ENCODE data around the gene POLR3E. TPM values are rescaled to one million over a fixed set of nuclear protein-coding genes. Genes with fewer than 3 reads are reported as not detected.
A peak's percentile ranks its signal among the peaks of the same experiment; 100 is the strongest.
"Not testable (repeated sequence)": the region's sequence is repeated elsewhere in the genome, so short reads cannot be mapped to it uniquely, and the experiment has no call there.

POLR3E gene
- total RNA-seq, 2 donors from 2014 or later, result 37.0 to 44.8 TPM

DNA sequence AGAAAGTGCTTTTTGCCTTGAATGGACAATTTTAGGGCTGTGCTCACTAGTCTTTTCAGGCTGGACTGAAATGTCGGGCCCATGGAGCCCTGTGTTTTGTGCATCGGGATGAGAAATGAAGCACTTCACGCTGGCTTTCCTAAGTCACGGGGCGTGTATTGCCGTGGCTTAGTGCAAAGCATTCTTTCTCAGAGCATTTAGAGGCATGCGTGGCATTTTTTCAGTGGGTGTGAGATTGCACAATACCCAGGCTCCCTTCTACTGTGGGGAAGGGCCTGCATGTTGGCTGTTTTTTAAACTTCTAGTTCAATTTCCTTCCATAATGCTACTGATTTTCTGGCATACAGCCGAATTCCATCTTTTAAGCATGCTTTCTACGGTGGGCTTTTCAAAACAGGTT lies 12.6 kb upstream of the POLR3E start:
- intact Hi-C loops (cut with DNase I, micrococcal nuclease), result no loop called here
- ATAC-seq (no peak), DNase-seq (no peak)

DNA sequence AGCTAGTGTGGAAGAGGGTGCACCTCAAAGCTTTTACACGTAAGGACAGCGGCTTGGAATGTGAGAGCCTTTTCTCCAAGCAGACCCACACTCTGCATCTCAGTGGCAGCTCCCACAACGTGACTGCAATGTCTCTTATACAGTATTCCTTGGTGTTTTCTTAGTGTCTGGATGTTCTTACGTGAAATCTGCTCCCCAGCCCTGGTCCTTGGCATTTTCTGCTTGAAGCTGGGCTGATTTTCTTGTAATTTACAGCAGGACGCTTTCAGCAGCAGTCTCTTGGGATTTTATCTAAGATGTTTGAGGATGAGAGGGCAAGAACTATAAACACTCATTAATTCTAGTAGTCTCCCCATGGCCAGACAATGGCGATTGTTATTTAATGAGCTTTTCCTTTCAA lies 12.1 kb upstream of the POLR3E start:
- no peak for DNase-seq
- no peak for ATAC-seq
- intact Hi-C loops (cut with DNase I, micrococcal nuclease), result no loop called here

DNA sequence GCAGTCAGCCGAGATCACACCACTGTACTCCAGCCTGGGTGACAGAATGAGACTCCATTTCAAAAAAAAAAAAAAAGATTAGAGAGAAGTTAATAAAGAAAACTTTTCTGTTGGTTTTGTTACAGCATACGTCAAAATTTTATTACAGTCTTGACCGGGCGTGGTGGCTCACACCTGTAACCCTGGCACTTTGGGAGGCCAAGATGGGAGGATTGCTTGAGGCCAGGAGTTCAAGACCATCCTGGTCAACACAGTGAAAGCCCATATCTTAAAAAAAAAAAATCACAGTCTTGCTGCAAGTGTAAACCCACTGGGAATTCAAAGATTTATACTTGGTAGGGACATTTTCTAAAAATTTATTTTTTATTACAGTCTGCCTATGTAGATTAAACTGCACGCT lies 6.2 kb upstream of the POLR3E start:
- intact Hi-C loops (cut with DNase I, micrococcal nuclease), result loop anchor here in 1 of 2 donors (10.0 kb wide), 1 partner anchor 86 kb away; the partner anchor contains the start of gene EEF2K
- DNase-seq (no peak), ATAC-seq (no peak)

DNA sequence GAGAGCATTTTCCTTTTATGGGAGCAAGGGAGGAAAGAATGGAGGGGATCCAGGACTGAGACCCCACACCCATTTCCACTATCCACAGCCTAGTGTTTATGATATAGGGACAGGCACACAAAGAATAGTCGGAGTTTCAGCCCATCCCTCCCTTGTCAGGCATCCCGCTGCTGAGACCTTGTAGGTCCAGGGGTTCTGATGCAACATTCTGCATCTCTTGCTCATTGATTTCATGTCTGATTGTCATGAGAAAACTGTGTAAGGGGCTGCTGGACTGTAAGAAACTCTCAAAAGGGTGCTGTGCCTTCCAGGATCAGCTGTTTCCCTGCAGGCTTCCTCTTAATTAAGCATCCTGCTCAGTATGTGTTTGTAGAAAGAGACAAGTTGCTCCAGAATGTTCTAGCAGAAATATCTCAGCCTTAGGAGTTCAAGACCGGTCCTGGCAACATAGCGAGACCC lies 5.3 kb upstream of the POLR3E start:
- no peak for ATAC-seq
- no peak for DNase-seq
- intact Hi-C loops (cut with DNase I, micrococcal nuclease), result loop anchor here in 1 of 2 donors (10.0 kb wide), 1 partner anchor 87 kb away; the partner anchor contains the start of gene EEF2K

DNA sequence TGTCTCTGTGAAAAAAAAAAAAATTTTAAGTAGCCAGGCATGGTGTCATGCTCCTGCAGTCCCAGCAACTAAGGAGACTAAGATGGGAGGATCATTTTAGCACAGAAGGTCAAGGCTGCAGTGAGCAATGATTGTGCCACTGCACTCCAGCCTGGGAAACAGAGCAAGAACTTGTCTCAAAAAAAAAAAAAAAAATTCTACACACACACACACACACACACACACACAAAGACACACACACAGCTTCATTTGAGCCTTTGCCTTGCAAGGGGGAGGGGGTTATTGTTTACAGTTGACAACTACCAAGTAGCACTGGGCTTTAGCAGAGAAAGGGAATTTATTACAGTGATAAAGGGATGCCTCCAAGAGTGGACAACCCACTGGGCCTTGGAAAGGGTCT lies 4.9 kb upstream of the POLR3E start:
- intact Hi-C loops (cut with DNase I, micrococcal nuclease), result loop anchor here in 1 of 2 donors (10.0 kb wide), 1 partner anchor 88 kb away; the partner anchor contains the start of gene EEF2K
- ATAC-seq (no peak), DNase-seq (no peak)

DNA sequence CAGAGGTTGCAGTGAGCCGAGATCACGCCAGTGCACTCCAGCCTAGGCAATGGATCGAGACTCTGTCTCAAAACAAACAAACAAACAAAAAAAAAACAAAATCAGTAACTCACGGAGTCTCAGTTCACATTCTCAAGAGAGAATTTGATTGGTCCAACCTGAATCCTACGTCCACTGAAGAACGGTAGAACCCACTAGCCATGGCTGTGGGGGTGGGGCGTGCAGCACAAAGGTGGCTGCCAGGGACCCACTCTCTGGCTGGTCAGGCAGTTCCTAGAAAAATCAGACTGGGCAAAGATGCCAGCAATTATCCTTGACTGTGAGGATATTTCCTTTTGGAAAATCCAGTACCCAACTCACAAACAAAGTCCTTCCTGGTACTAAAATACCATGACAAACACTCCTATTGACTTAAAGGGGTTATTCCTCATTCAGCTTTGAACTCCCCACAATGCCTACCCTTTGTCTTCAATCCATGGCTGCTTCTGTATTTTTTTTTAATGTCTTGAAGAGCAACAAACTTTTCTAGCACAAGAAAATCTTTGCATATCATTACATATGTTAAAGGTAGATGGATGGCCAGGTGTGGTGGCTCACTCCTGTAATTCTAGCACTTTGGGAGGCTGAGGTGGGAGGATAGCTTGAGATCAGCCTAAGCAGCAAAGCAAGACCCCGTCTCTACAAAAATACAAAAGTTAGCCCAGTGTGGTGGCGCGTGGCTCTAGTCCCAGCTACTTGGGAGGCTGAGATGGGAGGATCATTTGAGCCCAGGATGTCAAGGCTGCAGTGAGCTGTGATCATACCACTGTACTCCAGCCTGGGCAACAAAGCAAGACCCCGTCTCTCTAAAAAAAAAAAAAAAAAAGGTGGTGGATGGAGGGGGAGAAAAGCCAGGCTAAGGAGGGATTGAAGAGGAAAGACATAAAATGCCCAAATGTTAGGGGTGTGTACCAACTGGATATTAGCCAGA lies 3.8 kb upstream of the POLR3E start:
- no peak for ATAC-seq
- intact Hi-C loops (cut with DNase I, micrococcal nuclease), result loop anchor here in 1 of 2 donors (10.0 kb wide), 1 partner anchor 89 kb away; the partner anchor contains the start of gene EEF2K
- DNase-seq, result no peak

- intact Hi-C loops (cut with DNase I, micrococcal nuclease), result loop anchor here (5.0 to 10.0 kb wide), 3 partner anchors 92 to 289 kb away; partner anchors contain the start of genes EEF2K (in 1 of the 2) and MOSMO (in 1 of the 2)
- DNase-seq, result no peak
- ATAC-seq, result no peak
These were observed 740 bp upstream of the POLR3E start for GRCh38 chr16:22296225-22297113.

DNA sequence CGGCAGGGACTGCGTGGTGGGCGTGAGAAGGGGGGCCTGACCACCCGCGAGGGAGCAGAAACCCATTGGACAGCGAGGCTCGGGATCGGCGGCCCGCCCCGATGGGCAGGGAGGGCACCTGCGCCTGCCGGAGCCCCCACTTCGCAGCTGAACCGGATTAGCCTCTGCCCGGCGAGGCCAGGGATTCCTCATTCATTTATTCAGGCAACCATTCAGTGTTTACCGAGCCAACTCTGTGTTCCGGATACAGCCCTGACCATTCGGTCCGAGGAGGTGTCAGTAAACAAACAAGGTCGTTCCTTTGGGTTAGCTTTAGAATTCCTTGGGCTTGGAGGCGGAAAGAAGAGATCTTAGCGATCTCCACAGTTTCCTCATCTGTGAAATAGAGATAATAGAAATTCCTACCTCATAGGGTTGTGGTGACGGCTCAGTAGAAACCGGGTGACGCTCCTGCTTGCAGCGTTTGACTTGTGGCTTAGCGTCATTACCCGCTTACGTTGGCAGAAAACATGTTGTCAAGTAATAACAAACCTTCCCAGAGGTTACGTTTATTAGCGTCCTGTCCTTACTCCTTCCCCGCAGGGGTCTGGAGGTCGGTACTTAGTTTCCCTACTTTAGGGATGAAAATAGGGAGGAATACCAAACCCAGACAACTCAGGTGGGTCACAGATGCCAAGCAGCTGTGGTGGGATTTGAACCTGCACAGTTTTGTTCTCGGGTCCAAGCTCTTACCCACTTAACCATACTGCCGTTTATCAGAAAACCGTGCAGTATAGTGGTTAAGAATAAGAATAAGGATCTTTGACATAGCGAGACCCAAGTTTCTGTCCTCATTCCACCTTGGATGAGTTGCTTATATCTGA lies 893 bp downstream of the POLR3E start:
- DNase-seq (peak; percentile 54 to 55), ATAC-seq (peak; percentile 32)
- intact Hi-C loops (cut with DNase I, micrococcal nuclease), result loop anchor here (5.0 to 10.0 kb wide), 3 partner anchors 93 to 291 kb away; partner anchors contain the start of genes EEF2K (in 1 of the 2) and MOSMO (in 1 of the 2)

- intact Hi-C loops (cut with DNase I, micrococcal nuclease), result loop anchor here (5.0 to 10.0 kb wide), 3 partner anchors 94 to 292 kb away; partner anchors contain the start of genes EEF2K (in 1 of the 2) and MOSMO (in 1 of the 2)
- no peak for ATAC-seq
These were observed 1.8 kb downstream of the POLR3E start for GRCh38 chr16:22299036-22299435.

GRCh38 chr16:22300427-22301071 lies 3.3 kb downstream of the POLR3E start:
- DNase-seq, result peak; percentile 68 to 75
- peak; percentile 29 for ATAC-seq
- intact Hi-C loops (cut with DNase I, micrococcal nuclease), result no loop called here

More at GRCh38 chr16:22299036-22299435, 1.8 kb downstream of the POLR3E start:
- no peak for DNase-seq

DNA sequence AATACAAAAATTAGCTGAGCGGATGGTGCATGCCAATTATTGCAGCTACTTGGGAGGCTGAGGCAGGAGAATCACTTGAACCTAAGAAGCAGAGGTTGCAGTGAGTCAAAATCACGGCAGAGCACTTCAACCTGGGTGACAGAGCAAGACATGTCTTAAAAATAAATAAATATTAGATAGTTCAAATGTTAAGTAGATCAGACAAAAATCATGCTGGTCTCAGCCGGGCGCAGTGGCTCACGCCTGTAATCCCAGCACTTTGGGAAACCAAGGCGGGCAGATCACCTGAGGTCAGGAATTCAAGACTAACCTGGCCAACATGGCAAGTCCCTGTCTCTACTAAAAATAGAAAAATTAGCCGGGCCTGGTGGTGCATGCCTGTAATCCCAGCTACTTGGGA lies 4.2 kb downstream of the POLR3E start:
- intact Hi-C loops (cut with DNase I, micrococcal nuclease); ATAC-seq; DNase-seq: not testable (repeated sequence)

DNA sequence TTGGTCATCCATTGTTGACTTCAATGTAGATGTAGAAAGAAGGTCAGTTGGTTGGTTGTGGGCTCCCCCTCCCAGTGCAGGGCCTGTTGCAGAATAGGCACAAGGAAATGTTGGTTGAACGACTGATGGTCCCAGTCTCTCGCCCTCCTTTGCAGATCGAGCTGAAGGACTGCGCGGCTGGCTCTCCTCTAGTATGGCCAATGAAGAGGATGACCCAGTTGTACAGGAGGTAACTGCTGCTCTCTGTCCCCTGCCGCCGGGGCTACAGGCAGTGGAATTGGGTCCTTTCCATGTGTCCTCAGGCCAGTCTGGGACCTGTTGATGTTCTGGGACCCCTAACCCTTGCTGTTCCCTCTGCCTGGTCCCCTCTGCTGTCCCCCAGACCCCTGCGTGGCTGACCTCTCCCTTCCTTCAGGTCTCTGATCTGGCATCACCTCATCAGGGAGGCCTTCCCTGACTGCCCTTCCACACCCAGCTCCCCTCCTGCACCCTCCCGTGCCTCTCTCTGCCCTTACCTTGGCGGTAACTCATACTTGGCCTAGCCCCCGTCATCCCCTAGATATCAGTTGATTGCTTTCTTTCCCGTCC lies 5.7 kb downstream of the POLR3E start:
- intact Hi-C loops (cut with DNase I, micrococcal nuclease), result no loop called here
- ATAC-seq (no peak), DNase-seq (no peak)

- DNase-seq, result no peak
- no peak for ATAC-seq
- intact Hi-C loops (cut with DNase I, micrococcal nuclease), result no loop called here
These were observed 7.2 kb downstream of the POLR3E start for GRCh38 chr16:22304411-22304810.

DNA sequence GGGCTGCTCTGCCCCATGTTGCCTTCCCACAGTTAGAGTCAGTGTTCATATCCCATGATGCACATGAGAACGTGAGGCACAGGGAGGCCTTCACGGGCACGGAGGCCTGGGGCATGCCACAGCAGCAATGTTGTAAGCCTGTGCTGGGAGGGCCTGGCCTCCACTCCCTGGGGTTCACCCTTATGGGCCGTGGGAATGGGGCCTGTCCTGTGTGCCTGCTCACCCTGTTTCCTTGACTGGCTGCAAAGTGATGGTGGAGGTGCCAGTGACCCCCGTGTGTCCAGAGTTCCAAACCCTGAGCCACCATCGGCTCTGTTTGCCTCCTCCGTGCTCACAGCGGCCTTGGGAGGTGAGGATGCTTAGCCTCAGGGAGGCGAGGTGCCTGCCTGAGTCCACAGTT lies 9.6 kb downstream of the POLR3E start:
- DNase-seq, result no peak
- ATAC-seq, result no peak
- intact Hi-C loops (cut with DNase I, micrococcal nuclease), result no loop called here

GRCh38 chr16:22307838-22308237 lies 10.6 kb downstream of the POLR3E start:
- intact Hi-C loops (cut with DNase I, micrococcal nuclease), result no loop called here
- no peak for ATAC-seq
- DNase-seq, result no peak

GRCh38 chr16:22308824-22309520 lies 11.8 kb downstream of the POLR3E start:
- ATAC-seq (no peak), DNase-seq (no peak)
- intact Hi-C loops (cut with DNase I, micrococcal nuclease), result no loop called here

All from left colon (tissue), 2 donors.